ENCODE results near the gene CHD3. TPM values are rescaled to one million over a fixed set of nuclear protein-coding genes. Genes with fewer than 3 reads are reported as not detected.

The CHD3 gene
- total and polyA plus RNA-seq, 10 of the 15 experiments (the other 5 are each of a cell fraction or from before 2014, with no cell fraction given), result 1.4 to 86.8 (median 39.1) TPM

DNA sequence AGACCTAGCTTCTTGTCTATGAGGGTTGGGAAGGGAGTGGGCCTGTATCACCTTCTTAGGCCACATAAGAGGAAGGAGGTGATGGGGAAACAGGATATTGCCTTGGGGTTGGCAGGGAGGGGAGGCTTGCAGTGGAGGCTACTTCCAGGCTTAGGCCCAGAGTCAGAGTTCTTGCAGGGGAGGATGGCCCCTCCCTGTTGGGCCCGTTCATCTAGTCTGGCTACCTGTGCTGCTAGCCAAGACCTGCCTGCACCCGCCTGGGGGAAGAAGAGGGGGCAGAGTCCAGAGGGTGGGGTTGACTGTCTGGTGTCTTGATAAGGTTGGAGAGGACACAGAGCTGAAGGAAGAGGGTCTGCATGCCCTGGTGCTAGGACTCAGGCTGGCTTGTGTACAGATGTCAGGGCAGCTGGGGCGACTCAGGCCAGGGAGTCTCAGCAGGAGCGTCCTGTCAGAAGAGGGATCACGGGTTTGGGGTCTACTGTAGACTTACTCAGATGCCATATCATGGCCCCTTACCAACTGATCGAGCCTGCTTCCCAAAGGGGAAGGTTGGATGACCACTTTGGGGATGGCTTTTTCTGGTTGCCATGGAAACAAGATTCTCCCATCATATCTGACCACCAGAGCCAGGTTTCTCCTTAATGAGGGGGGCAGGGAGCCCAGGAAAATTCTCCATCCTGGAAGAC is 49.3 kb upstream of the CHD3 start:
- no peaks in the 10 kb centered on the region for H3K9me3 ChIP-seq (replicated peaks; ENCODE audit: control insufficient read depth, insufficient read depth, low read length)
- DNase-seq (ENCODE audit: low read depth, low spot score), result no peak
- TF ChIP-seq BCL11A (IDR thresholded peaks at IDR 0.05; ENCODE audit: low read depth, low read length) (no peak), BMI1 (IDR thresholded peaks at IDR 0.05; ENCODE audit: borderline replicate concordance) (peak; percentile 83), RAD51 (IDR thresholded peaks at IDR 0.05) (no peak)
- FAIRE-seq, result no peak
- no peak overlapping the region; the same call in 1 of the 2 replicates for H3K9ac ChIP-seq (ENCODE audit: control insufficient read depth, insufficient read depth, low read length)
- no TSS peak for BruUV-seq (replicated peaks)
- RAD21 ChIA-PET (ENCODE audit: unreplicated experiment), result interaction anchor here (1.3 kb wide), 1 partner anchor 18 kb away, joined by 6 read pairs; the partner anchor contains the start of gene NAA38
- CTCF ChIA-PET, result interaction anchor here (1.0 to 2.5 kb wide), 3 partner anchors 11 to 96 kb away, joined by 7 to 9 read pairs (median 8); partner anchors contain the start of gene NAA38
- no peak overlapping the region for H3K27ac ChIP-seq (ENCODE audit: control insufficient read depth, insufficient read depth)
- peaks cover 33% of the 10 kb centered on the region for H3K4me1 ChIP-seq (ENCODE audit: control insufficient read depth, insufficient read depth, low read length)
- no peak overlapping the region for H2AFZ ChIP-seq (ENCODE audit: control insufficient read depth, low read depth, low read length)
- peak overlapping the region; percentile 41; the same call in 1 of the 2 replicates for H3K4me3 ChIP-seq
- POLR2A ChIA-PET, result interaction anchor here (0.7 to 0.8 kb wide), 2 partner anchors 117 to 152 kb away, joined by 3 read pairs; partner anchors contain the start of gene TP53
- H3K79me2 ChIP-seq (ENCODE audit: control insufficient read depth, insufficient read depth, low read length), result peaks cover 55% of the 10 kb centered on the region
- in situ Hi-C loops (cut with MboI) (no loop called here), intact Hi-C loops (cut with micrococcal nuclease; ENCODE audit: unreplicated experiment) (no loop called here)
- no peak for ATAC-seq
- peak overlapping the region; percentile 69 for H3K4me2 ChIP-seq (ENCODE audit: control insufficient read depth, insufficient read depth)
- H4K20me1 ChIP-seq (ENCODE audit: control insufficient read depth, insufficient read depth), result no peaks in the 10 kb centered on the region; the same call in 1 of the 2 replicates
- SMC1A ChIA-PET (ENCODE audit: uncharacterized antibody, unreplicated experiment), result interaction anchor here (1.0 to 1.5 kb wide), 3 partner anchors 12 to 153 kb away, joined by 3 to 4 read pairs (median 3); partner anchors contain the start of genes CYB5D1 and NAA38
- WGBS (ENCODE audit: insufficient coverage, insufficient replicate concordance, low lambda C conversion rate, missing lambda C conversion rate), result 71% methylated on average over 6 of the region's 6 CpGs
- H3K36me3 ChIP-seq (ENCODE audit: control insufficient read depth in 2 of 2, insufficient read depth in 2 of 2, low read length in 1 of 2), result peaks cover 0 to 5% of the 10 kb centered on the region in 2 experiments; a peak in 1 of 4 replicates
- no peaks in the 10 kb centered on the region for H3K27me3 ChIP-seq (replicated peaks in 1 of 2; ENCODE audit: control insufficient read depth in 2 of 2, insufficient read depth in 2 of 2, low read length in 1 of 2)

GRCh38 chr17:7839876-7840261 is 48.7 kb upstream of the CHD3 start:
- no peaks in the 10 kb centered on the region for H3K27me3 ChIP-seq (replicated peaks in 1 of 2; ENCODE audit: control insufficient read depth in 2 of 2, insufficient read depth in 2 of 2, low read length in 1 of 2)
- H3K79me2 ChIP-seq (ENCODE audit: control insufficient read depth, insufficient read depth, low read length), result peaks cover 61% of the 10 kb centered on the region
- ChIA-PET SMC1A (ENCODE audit: uncharacterized antibody, unreplicated experiment) (interaction anchor here (1.2 to 1.5 kb wide), 3 partner anchors 11 to 43 kb away, joined by 3 read pairs; partner anchors contain the start of genes CYB5D1 and NAA38), CTCF (interaction anchor here (0.7 to 2.5 kb wide), 4 partner anchors 9 to 96 kb away, joined by 3 to 9 read pairs (median 6); partner anchors contain the start of gene NAA38), POLR2A (no interaction called here), RAD21 (ENCODE audit: unreplicated experiment) (interaction anchor here (1.3 kb wide), 1 partner anchor 17 kb away, joined by 6 read pairs; the partner anchor contains the start of gene NAA38)
- WGBS (ENCODE audit: insufficient coverage, insufficient replicate concordance, low lambda C conversion rate, missing lambda C conversion rate), result 59% methylated on average over 2 of the region's 2 CpGs
- no peak for ATAC-seq
- no peak for FAIRE-seq
- H3K9me3 ChIP-seq (replicated peaks; ENCODE audit: control insufficient read depth, insufficient read depth, low read length), result no peaks in the 10 kb centered on the region
- BruUV-seq (replicated peaks), result no TSS peak
- intact Hi-C loops (cut with micrococcal nuclease; ENCODE audit: unreplicated experiment) (no loop called here), in situ Hi-C loops (cut with MboI) (no loop called here)
- H3K4me2 ChIP-seq (ENCODE audit: control insufficient read depth, insufficient read depth), result 0 out of 2 replicates have a peak overlapping the region, but pooled peaks have one; percentile 69
- no peak overlapping the region for H2AFZ ChIP-seq (ENCODE audit: control insufficient read depth, low read depth, low read length)
- peaks cover 0 to 5% of the 10 kb centered on the region in 2 experiments; a peak in 1 of 4 replicates for H3K36me3 ChIP-seq (ENCODE audit: control insufficient read depth in 2 of 2, insufficient read depth in 2 of 2, low read length in 1 of 2)
- DNase-seq (ENCODE audit: low read depth, low spot score), result no peak
- no peaks in the 10 kb centered on the region; the same call in none of the 2 replicates for H4K20me1 ChIP-seq (ENCODE audit: control insufficient read depth, insufficient read depth)
- H3K27ac ChIP-seq (ENCODE audit: control insufficient read depth, insufficient read depth), result no peak overlapping the region
- no peak overlapping the region for H3K9ac ChIP-seq (ENCODE audit: control insufficient read depth, insufficient read depth, low read length)
- H3K4me3 ChIP-seq, result no peak overlapping the region
- H3K4me1 ChIP-seq (ENCODE audit: control insufficient read depth, insufficient read depth, low read length), result peaks cover 33% of the 10 kb centered on the region
- TF ChIP-seq BACH1 (IDR thresholded peaks at IDR 0.05; ENCODE audit: borderline replicate concordance) (no peak), LARP7 (IDR thresholded peaks at IDR 0.05) (no peak), REST (IDR thresholded peaks at IDR 0.05; ENCODE audit: low read depth, low read length) (no peak), NBN (IDR thresholded peaks at IDR 0.05) (no peak), KLF5 (IDR thresholded peaks at IDR 0.05; ENCODE audit: partially characterized antibody) (peak; percentile 95), ATF7 (IDR thresholded peaks at IDR 0.05; ENCODE audit: low read depth) (peak; percentile 95), BCL3 (IDR thresholded peaks at IDR 0.05; ENCODE audit: borderline replicate concordance, insufficient read depth, low read depth, low read length, poor library complexity, severe bottlenecking) (no peak), CREB1 (IDR thresholded peaks at IDR 0.05; ENCODE audit: low read depth) (no peak), RAD51 (IDR thresholded peaks at IDR 0.05) (no peak)

Measured in GM12878 (cell line).